ENCODE measurements around the gene RND3. TPM values are rescaled to one million over a fixed set of nuclear protein-coding genes. Genes with fewer than 3 reads are reported as not detected.

The RND3 gene
- total and polyA plus RNA-seq, 9 of the 15 experiments (the other 6 are each of a cell fraction or from before 2014, with no cell fraction given) = 0.22 to 0.64 (median 0.29) TPM; not detected in 4

DNA sequence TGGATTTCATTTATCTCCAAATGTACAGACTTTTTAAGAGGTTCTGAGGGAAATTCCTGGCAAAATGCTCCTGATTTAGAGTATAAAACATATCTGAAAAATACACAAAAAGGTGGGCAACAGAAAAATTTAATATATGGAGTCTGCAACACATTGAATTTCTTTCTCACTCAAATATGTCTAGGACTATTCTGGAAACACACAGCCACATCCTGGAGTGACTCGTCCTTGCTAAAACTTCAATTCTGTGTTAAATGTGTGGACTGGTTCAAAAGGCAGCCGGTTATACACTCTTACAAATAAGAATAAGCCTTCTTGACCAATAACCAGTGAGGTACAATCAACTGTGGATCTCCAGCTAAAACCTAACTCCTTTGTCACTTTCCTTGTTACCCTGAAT, 44.1 kb upstream of the RND3 start (continued):
- TF ChIP-seq ZNF407 (IDR thresholded peaks at IDR 0.05; ENCODE audit: low read depth) = no peak
- TF ChIP-seq RAD21 (CRISPR knock-in tag; conservative IDR thresholded peaks at IDR 0.05 in 1 of 2, IDR thresholded peaks at IDR 0.05 in 1 of 2) = no peak
- TF ChIP-seq BCOR (IDR thresholded peaks at IDR 0.05) = no peak
- no peak for TF ChIP-seq ELF4 (CRISPR knock-in tag; IDR thresholded peaks at IDR 0.05)
- TF ChIP-seq POLR2B (IDR thresholded peaks at IDR 0.05; ENCODE audit: low read depth, partially characterized antibody) = no peak
- no peak for TF ChIP-seq PREB (CRISPR knock-in tag; IDR thresholded peaks at IDR 0.05)
